Endothelial cell (in vitro differentiated cells): Measurements from ENCODE around the gene DIP2C. TPM values are rescaled to one million over a fixed set of nuclear protein-coding genes. Genes with fewer than 3 reads are reported as not detected.

Experiments
- DNase-seq: peaks from one replicate; pipeline ENCODE4 v3.0.0; 2021; ENCODE audit warnings: low spot score
- H3K27ac Mint-ChIP-seq: one replicate; pipeline ENCODE4 v1.8.0; 2021; ENCODE audit warnings: mixed read lengths, inconsistent platforms; ENCODE audit not compliant: unreplicated experiment
- H3K27me3 Mint-ChIP-seq: one replicate; pipeline ENCODE4 v1.8.0; 2021; ENCODE audit warnings: mild to moderate bottlenecking, moderate library complexity, mixed read lengths, inconsistent platforms; ENCODE audit not compliant: unreplicated experiment
- H3K36me3 Mint-ChIP-seq: one replicate; pipeline ENCODE4 v1.8.0; 2021; ENCODE audit warnings: mild to moderate bottlenecking, low read depth, mixed read lengths, inconsistent platforms; ENCODE audit not compliant: unreplicated experiment
- H3K4me1 Mint-ChIP-seq: one replicate; pipeline ENCODE4 v1.8.0; 2021; ENCODE audit warnings: mild to moderate bottlenecking, mixed read lengths, inconsistent platforms; ENCODE audit not compliant: unreplicated experiment
- H3K4me3 Mint-ChIP-seq: one replicate; pipeline ENCODE4 v1.8.0; 2021; ENCODE audit warnings: mild to moderate bottlenecking, mixed read lengths, inconsistent platforms; ENCODE audit not compliant: unreplicated experiment
- H3K9me3 Mint-ChIP-seq: one replicate; pipeline ENCODE4 v1.8.0; 2021; ENCODE audit warnings: mixed read lengths, inconsistent platforms; ENCODE audit not compliant: unreplicated experiment
- CTCF ChIP-seq: fragments of 200-600 bp; sonication (generic); IDR thresholded peaks from one replicate; pipeline ENCODE4 v1.5.0; 2021; ENCODE audit warnings: antibody characterized with exemption; ENCODE audit not compliant: unreplicated experiment
- total RNA-seq: library from RNA; stranded (reverse); fragmentation: NEBNext Ultra II Directional; extraction: Animal tissue kit (Norgen Biotek cat#: 25700); gene quantifications from one replicate; pipeline ENCODE4 v1.2.1, GENCODE V29; 2021; ENCODE audit not compliant: unreplicated experiment

DIP2C gene
- total RNA-seq, 1 donor from 2014 or later: 13.1 TPM

GRCh38 chr10:697097-697875 lies 7.8 kb upstream of the DIP2C start:
- Mint-ChIP-seq H3K4me1 (peaks cover 5% of the 10 kb centered on the region), H3K27me3 (peaks cover 2% of the 10 kb centered on the region), H3K9me3 (no peaks in the 10 kb centered on the region), H3K27ac (no peak overlapping the region), H3K36me3 (no peaks in the 10 kb centered on the region), H3K4me3 (no peak overlapping the region)
- no peak for TF ChIP-seq CTCF
- DNase-seq: no peak

- Mint-ChIP-seq H3K36me3 (no peaks in the 10 kb centered on the region), H3K27me3 (peaks cover 8% of the 10 kb centered on the region), H3K27ac (no peak overlapping the region), H3K4me1 (peaks cover 5% of the 10 kb centered on the region), H3K9me3 (no peaks in the 10 kb centered on the region), H3K4me3 (no peak overlapping the region)
- no peak for DNase-seq
- no peak for TF ChIP-seq CTCF
Measured at GRCh38 chr10:695396-695795, 5.9 kb upstream of the DIP2C start.

- Mint-ChIP-seq H3K4me3 (no peak overlapping the region), H3K27me3 (peaks cover 9% of the 10 kb centered on the region), H3K4me1 (peaks cover 5% of the 10 kb centered on the region), H3K27ac (no peak overlapping the region), H3K9me3 (no peaks in the 10 kb centered on the region), H3K36me3 (no peaks in the 10 kb centered on the region)
- no peak for DNase-seq
- no peak for TF ChIP-seq CTCF
Measured at GRCh38 chr10:693506-693905, 4.0 kb upstream of the DIP2C start.

GRCh38 chr10:692682-693351 lies 3.3 kb upstream of the DIP2C start:
- Mint-ChIP-seq H3K4me3 (no peak overlapping the region), H3K27me3 (peaks cover 13% of the 10 kb centered on the region), H3K9me3 (no peaks in the 10 kb centered on the region), H3K4me1 (peaks cover 11% of the 10 kb centered on the region), H3K27ac (no peak overlapping the region), H3K36me3 (no peaks in the 10 kb centered on the region)
- no peak for TF ChIP-seq CTCF
- DNase-seq: no peak

- peak overlapping the region; percentile 59 for H3K4me3 Mint-ChIP-seq
- H3K27me3 Mint-ChIP-seq: peaks cover 13% of the 10 kb centered on the region
- no peak overlapping the region for H3K27ac Mint-ChIP-seq
- peaks cover 6% of the 10 kb centered on the region for H3K36me3 Mint-ChIP-seq
- H3K9me3 Mint-ChIP-seq: no peaks in the 10 kb centered on the region
- DNase-seq: no peak
- peaks cover 11% of the 10 kb centered on the region for H3K4me1 Mint-ChIP-seq
- no peak for TF ChIP-seq CTCF
Measured at GRCh38 chr10:691216-691615, 1.7 kb upstream of the DIP2C start.
